ENCODE data around the gene ZNF511.

- TF ChIP-seq CTCF (IDR thresholded peaks at IDR 0.05; ENCODE audit: low read length) (no peak), EZH2 (IDR thresholded peaks at IDR 0.05; ENCODE audit: borderline replicate concordance, low read length) (no peak)
Observed at GRCh38 chr10:133315847-133316246, 7.1 kb downstream of the ZNF511 start.

All from OCI-LY1 (cell line).